Daoy (cell line): Measurements from ENCODE around the gene MRAP2. TPM values are rescaled to one million over a fixed set of nuclear protein-coding genes. Genes with fewer than 3 reads are reported as not detected.
"Not testable (repeated sequence)": the region's sequence is repeated elsewhere in the genome, so short reads cannot be mapped to it uniquely, and the experiment has no call there.

ENCODE experiments used
- DNase-seq: peaks from one replicate; pipeline ENCODE4 v3.0.0-alpha.2; 2015; ENCODE audit warnings: low read depth
- total RNA-seq: library from RNA; depleted of rRNA; stranded (reverse); fragments of >200 nt; shearing (Covaris generic); gene quantifications from 2 replicates; pipeline ENCODE4 v1.2.3, GENCODE V29; 2014

MRAP2 gene
- total RNA-seq, 1 experiment from 2014 or later, result 1.9 TPM

GRCh38 chr6:84028350-84028749 is 5.2 kb upstream of the MRAP2 start:
- DNase-seq, result no peak

GRCh38 chr6:84032000-84032399 is 1.6 kb upstream of the MRAP2 start:
- DNase-seq, result not testable (repeated sequence)

GRCh38 chr6:84035484-84035883 is 1.9 kb downstream of the MRAP2 start:
- DNase-seq, result no peak

- no peak for DNase-seq
Observed at GRCh38 chr6:84037425-84038089, 4.0 kb downstream of the MRAP2 start.

- DNase-seq, result no peak
Observed at GRCh38 chr6:84042603-84043002, 9.0 kb downstream of the MRAP2 start.

- DNase-seq, result no peak
Observed at GRCh38 chr6:84043555-84043954, 10.0 kb downstream of the MRAP2 start.

- DNase-seq, result no peak
Observed at GRCh38 chr6:84046755-84047154, 13.2 kb downstream of the MRAP2 start.

GRCh38 chr6:84048588-84048987 is 15.0 kb downstream of the MRAP2 start:
- DNase-seq, result no peak

- DNase-seq, result no peak
Observed at GRCh38 chr6:84050408-84050807, 16.8 kb downstream of the MRAP2 start.

- peak; percentile 74 for DNase-seq
Observed at GRCh38 chr6:84052204-84052882, 18.8 kb downstream of the MRAP2 start.

- no peak for DNase-seq
Observed at GRCh38 chr6:84052883-84053241, 19.3 kb downstream of the MRAP2 start.

GRCh38 chr6:84055647-84056046 is 22.1 kb downstream of the MRAP2 start:
- no peak for DNase-seq

- DNase-seq, result no peak
Observed at GRCh38 chr6:84057908-84058307, 24.3 kb downstream of the MRAP2 start.

- no peak for DNase-seq
Observed at GRCh38 chr6:84059082-84059481, 25.5 kb downstream of the MRAP2 start.

- DNase-seq, result no peak
Observed at GRCh38 chr6:84061174-84061573, 27.6 kb downstream of the MRAP2 start.

GRCh38 chr6:84061613-84062398 is 28.2 kb downstream of the MRAP2 start:
- DNase-seq, result no peak

GRCh38 chr6:84062519-84063154 is 29.1 kb downstream of the MRAP2 start:
- DNase-seq, result no peak

GRCh38 chr6:84065693-84066290 is 32.2 kb downstream of the MRAP2 start:
- DNase-seq, result peak; percentile 75

- DNase-seq, result no peak
Observed at GRCh38 chr6:84066536-84066935, 33.0 kb downstream of the MRAP2 start.

GRCh38 chr6:84068873-84069272 is 35.3 kb downstream of the MRAP2 start:
- not testable (repeated sequence) for DNase-seq

- DNase-seq, result no peak
Observed at GRCh38 chr6:84072442-84072997, 38.9 kb downstream of the MRAP2 start.
